ENCODE results near the gene DOCK3.

DNA sequence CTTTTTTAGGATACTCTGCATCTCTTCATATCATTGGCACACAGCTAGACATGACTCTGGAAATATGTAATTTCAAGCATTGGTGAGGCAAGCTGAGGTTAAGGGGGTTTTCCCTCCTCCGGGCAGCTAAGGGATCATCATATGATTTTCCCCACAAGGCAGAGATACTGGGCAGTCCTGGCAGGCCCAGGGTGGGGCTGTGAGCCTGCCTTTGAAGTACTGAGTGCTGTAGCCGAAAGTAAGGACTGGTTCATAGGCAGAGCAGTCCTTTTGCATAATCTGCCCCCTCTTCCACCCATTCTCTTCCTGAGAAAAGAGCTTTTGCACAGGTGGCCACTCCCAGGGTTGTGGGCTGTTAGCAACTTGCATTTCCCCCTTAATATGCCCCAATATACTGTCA lies 541.6 kb downstream of the DOCK3 start:
- TF ChIP-seq POLR2AphosphoS5 (IDR thresholded peaks at IDR 0.05; ENCODE audit: low read depth) (no peak), GABPA (IDR thresholded peaks at IDR 0.05; ENCODE audit: low read depth) (no peak), SPI1 (IDR thresholded peaks at IDR 0.05; ENCODE audit: borderline replicate concordance, low read depth) (no peak)
- TF ChIP-seq, protein P1, sequence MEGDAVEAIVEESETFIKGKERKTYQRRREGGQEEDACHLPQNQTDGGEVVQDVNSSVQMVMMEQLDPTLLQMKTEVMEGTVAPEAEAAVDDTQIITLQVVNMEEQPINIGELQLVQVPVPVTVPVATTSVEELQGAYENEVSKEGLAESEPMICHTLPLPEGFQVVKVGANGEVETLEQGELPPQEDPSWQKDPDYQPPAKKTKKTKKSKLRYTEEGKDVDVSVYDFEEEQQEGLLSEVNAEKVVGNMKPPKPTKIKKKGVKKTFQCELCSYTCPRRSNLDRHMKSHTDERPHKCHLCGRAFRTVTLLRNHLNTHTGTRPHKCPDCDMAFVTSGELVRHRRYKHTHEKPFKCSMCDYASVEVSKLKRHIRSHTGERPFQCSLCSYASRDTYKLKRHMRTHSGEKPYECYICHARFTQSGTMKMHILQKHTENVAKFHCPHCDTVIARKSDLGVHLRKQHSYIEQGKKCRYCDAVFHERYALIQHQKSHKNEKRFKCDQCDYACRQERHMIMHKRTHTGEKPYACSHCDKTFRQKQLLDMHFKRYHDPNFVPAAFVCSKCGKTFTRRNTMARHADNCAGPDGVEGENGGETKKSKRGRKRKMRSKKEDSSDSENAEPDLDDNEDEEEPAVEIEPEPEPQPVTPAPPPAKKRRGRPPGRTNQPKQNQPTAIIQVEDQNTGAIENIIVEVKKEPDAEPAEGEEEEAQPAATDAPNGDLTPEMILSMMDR (IDR thresholded peaks at IDR 0.05; ENCODE audit: insufficient read depth, low read length) = no peak

Measured in HL-60 (cell line).